Nephron progenitor cell (in vitro differentiated cells): ENCODE results near the gene NCS1.

Experiments used
- DNase-seq: peaks from one replicate; pipeline ENCODE4 v3.0.0; 2021
- H3K27ac Mint-ChIP-seq: 2 replicates; pipeline ENCODE4 v1.8.0; 2021; ENCODE audit warnings: mild to moderate bottlenecking, moderate library complexity, mixed read lengths
- H3K27me3 Mint-ChIP-seq: 2 replicates; pipeline ENCODE4 v1.8.0; 2021; ENCODE audit warnings: mild to moderate bottlenecking, low read depth, mixed read lengths; ENCODE audit not compliant: poor library complexity
- H3K36me3 Mint-ChIP-seq: 2 replicates; pipeline ENCODE4 v1.8.0; 2021; ENCODE audit warnings: low read depth, mixed read lengths
- H3K4me1 Mint-ChIP-seq: 2 replicates; pipeline ENCODE4 v1.8.0; 2021; ENCODE audit warnings: mixed read lengths
- H3K4me3 Mint-ChIP-seq: 2 replicates; pipeline ENCODE4 v1.8.0; 2021; ENCODE audit warnings: mild to moderate bottlenecking, moderate library complexity, mixed read lengths
- H3K9me3 Mint-ChIP-seq: 2 replicates; pipeline ENCODE4 v1.8.0; 2021; ENCODE audit warnings: mild to moderate bottlenecking, moderate library complexity, mixed read lengths
- TF ChIP-seq, protein P1 (sequence below): fragments of 200-600 bp; sonication (generic); IDR thresholded peaks from 2 replicates; pipeline ENCODE4 v1.5.0; 2021; ENCODE audit warnings: antibody characterized with exemption

The NCS1 gene

DNA sequence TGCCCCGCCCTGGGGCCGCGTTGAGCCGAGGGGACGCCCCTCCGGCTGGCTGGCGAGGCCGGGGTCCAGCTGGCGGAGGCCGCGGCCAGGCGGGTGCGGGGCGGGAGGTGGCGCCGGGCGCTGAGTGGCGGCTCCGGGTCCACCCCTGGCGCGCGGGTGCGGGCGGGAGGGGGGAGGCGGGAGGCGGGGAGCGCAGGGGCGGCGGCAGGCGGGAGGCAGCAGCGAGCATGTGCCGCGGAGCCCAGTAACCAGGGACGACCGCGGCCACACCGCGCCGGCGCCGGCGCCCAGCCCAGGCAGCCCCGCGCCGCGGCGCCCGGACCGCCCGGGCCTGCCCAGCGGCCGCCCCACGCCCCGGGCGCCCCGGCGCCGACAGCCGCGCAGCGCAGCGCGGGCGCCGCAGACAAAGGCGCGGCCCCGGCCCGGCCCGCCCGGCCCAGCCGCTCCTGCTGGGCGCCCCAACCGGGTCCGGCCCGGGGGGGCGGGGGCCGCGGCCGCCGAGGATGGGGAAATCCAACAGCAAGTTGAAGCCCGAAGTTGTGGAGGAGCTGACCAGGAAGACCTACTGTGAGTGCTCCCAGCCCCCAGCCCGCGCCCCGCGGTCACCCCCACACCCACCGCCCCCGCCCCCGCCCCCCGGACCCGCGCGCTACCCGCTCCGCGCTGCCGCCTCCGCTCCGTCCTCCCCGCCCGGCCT is at the start of gene NCS1:
NCS1 (plus strand) TSS at position 244 of the 697 bp plus-strand sequence; CDS start at position 504, 260 bp downstream.
- Mint-ChIP-seq H3K36me3 (no peaks in the 10 kb centered on the region), H3K27ac (peak within 1 kb of the TSS; percentile 22), H3K9me3 (no peaks in the 10 kb centered on the region), H3K4me1 (peaks cover 39% of the 10 kb centered on the region), H3K27me3 (peaks cover 19% of the 10 kb centered on the region), H3K4me3 (peak within 1 kb of the TSS; percentile 86)
- peak; percentile 82 for DNase-seq
- TF ChIP-seq, protein P1, sequence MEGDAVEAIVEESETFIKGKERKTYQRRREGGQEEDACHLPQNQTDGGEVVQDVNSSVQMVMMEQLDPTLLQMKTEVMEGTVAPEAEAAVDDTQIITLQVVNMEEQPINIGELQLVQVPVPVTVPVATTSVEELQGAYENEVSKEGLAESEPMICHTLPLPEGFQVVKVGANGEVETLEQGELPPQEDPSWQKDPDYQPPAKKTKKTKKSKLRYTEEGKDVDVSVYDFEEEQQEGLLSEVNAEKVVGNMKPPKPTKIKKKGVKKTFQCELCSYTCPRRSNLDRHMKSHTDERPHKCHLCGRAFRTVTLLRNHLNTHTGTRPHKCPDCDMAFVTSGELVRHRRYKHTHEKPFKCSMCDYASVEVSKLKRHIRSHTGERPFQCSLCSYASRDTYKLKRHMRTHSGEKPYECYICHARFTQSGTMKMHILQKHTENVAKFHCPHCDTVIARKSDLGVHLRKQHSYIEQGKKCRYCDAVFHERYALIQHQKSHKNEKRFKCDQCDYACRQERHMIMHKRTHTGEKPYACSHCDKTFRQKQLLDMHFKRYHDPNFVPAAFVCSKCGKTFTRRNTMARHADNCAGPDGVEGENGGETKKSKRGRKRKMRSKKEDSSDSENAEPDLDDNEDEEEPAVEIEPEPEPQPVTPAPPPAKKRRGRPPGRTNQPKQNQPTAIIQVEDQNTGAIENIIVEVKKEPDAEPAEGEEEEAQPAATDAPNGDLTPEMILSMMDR: no peak

DNA sequence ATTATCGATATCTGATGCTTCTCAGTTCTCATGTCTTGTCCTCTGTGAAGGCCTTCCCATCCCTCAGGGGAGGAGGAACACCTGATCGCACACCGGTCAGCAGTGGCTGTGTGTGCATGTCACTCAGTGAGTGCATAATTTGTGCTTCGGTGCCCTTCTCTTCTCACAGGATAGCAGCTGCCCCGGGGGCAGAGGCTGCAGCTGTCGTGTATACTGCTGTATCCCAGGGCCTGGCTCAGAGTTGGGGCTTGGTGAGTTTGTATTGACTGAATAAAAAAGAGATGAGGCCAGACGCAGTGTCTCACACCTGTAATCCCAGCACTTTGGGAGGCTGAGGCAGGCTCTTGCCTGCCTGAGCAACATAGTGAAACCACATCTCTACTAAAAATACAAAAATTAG is 49.7 kb upstream of the NCS1 start:
- peak overlapping the region; percentile 83 for H3K27ac Mint-ChIP-seq
- H3K27me3 Mint-ChIP-seq: no peaks in the 10 kb centered on the region
- H3K4me3 Mint-ChIP-seq: peak overlapping the region; percentile 26
- peaks cover 38% of the 10 kb centered on the region for H3K36me3 Mint-ChIP-seq
- TF ChIP-seq, protein P1: no peak
- H3K4me1 Mint-ChIP-seq: peaks cover 81% of the 10 kb centered on the region
- no peak for DNase-seq
- H3K9me3 Mint-ChIP-seq: no peaks in the 10 kb centered on the region

DNA sequence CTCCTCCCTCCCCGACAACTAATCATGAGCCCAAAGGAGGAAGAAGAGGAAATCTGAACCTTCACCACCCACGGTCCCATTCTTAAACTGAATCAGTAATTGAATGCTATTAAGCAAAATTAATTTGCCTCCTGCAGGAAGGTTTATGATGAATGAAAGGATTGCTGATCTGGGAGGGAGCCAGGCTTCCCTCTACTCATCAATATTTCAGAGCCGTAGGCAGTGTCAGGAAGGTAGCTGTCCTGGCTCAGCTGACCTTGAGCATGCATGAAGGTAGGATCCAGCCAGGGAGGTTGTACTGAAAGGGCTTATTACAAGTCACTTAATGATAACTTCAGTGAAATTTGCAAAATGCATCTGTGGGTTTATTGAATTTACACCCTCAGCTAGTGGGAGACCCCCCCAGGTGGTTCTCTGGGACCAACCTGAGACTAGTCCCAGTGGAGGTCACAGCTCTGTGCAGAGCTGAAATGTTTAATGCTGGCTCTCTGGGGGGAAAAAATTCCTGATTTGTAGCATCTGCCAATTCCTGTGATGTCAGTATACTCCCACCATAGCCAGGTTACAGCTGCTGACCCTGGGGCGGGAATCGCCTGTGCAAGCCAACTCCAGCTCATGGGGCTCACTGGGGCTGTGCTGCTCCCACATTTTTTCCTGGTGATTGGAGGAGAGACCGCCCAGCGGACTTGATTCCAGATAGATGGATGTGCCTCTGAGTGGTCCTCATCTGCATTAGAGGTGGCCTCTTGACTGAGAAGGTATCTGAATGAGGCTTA is 47.9 kb upstream of the NCS1 start:
- H3K4me1 Mint-ChIP-seq: peaks cover 63% of the 10 kb centered on the region
- no peak overlapping the region for H3K27ac Mint-ChIP-seq
- no peak for DNase-seq

DNA sequence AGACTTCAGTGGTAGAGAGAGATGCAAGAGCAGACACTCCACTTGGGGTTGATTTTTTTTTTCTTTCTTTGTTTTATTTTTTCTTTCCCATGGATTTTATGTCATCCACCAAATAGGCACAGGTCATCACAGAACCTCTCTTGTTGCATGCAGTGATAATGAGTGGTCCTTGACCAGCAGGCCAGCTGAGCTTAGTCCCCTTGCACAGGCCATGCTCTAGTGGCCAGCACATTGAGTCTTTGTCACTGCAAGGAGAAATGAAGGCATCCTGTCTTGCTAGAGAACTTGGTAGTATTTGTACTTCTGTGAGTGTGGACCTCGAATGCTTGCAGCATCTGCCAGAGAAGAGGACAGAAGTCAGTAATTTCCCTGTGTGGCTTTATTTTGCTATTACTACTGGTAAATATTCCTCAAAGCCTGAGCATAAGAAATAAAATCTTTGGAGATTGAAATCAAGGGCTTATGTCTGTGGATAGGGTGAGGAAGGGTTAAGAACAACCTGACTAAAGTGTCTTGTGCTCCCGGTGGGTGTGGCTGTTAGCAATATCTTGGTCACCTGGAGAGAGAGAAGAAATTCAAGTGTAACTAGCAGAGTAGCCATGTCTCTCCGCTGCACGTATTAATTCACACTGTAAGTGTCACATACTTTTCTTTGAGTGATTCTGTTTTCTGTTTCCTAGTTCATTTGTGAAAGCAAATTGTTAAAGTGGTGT is 45.3 kb upstream of the NCS1 start:
- Mint-ChIP-seq H3K27me3 (no peaks in the 10 kb centered on the region), H3K4me1 (peaks cover 37% of the 10 kb centered on the region), H3K9me3 (no peaks in the 10 kb centered on the region), H3K4me3 (no peak overlapping the region), H3K36me3 (peaks cover 57% of the 10 kb centered on the region), H3K27ac (peak overlapping the region; percentile 80)
- TF ChIP-seq, protein P1: no peak
- no peak for DNase-seq

More for the DNA sequence above, 47.9 kb upstream of the NCS1 start:
- H3K9me3 Mint-ChIP-seq: no peaks in the 10 kb centered on the region
- H3K4me3 Mint-ChIP-seq: peak overlapping the region; percentile 30
- H3K27me3 Mint-ChIP-seq: no peaks in the 10 kb centered on the region
- TF ChIP-seq, protein P1: no peak
- peaks cover 55% of the 10 kb centered on the region for H3K36me3 Mint-ChIP-seq

DNA sequence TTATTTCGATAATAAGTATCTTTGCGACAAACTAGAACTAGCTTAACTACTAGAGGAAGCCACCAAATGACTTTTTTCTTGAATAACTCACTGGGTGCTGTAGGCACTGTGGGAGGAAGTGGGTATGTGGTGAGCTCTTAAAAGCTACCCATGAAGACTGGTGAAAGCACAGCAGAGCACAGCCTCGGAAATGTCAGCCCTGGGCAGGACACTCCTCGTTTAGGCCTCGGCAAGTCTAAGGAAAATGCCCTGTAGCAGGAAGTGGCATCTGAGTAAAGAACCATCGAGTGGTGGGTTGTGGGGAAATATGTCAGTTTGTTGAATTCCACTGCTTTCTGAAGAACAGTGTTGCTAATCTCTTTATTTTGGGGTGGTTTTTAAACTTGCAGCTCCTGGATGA is 44.0 kb upstream of the NCS1 start:
- H3K27ac Mint-ChIP-seq: peak overlapping the region; percentile 85
- H3K4me1 Mint-ChIP-seq: peaks cover 34% of the 10 kb centered on the region
- H3K36me3 Mint-ChIP-seq: peaks cover 54% of the 10 kb centered on the region
- H3K9me3 Mint-ChIP-seq: no peaks in the 10 kb centered on the region
- H3K27me3 Mint-ChIP-seq: no peaks in the 10 kb centered on the region
- TF ChIP-seq, protein P1: no peak
- H3K4me3 Mint-ChIP-seq: no peak overlapping the region
- no peak for DNase-seq
